GM18868 (cell line): ENCODE measurements around the gene NRG3.

Experiments
- ATAC-seq: cut with Tn5 transposase; IDR thresholded peaks from one replicate; pipeline ENCODE4 v1.9.1; 2021; ENCODE audit warnings: mild to moderate bottlenecking, moderate library complexity; ENCODE audit not compliant: unreplicated experiment

The NRG3 gene

DNA sequence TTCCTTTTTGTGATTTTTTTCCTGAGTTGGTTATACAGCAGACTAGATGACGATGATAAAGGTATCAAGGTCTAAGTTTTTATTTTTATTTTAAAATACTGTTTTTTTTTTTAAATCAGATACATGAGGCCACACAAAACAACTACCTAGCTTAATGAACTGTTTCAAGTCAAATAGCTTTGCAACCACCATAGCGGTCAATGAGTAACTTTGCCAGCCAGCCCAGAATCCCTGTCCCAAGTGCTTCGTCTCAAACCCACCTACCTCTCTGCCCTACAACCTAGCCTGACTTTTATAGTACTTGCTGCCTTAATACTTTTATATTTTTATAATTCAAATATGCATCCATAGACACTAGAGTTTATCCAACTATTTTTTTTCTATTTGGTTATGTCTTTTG lies 676.5 kb downstream of the NRG3 start:
- no peak for ATAC-seq

GRCh38 chr10:82552267-82552666 lies 677.3 kb downstream of the NRG3 start:
- ATAC-seq, result no peak

GRCh38 chr10:82554381-82554780 lies 679.4 kb downstream of the NRG3 start:
- ATAC-seq, result no peak

DNA sequence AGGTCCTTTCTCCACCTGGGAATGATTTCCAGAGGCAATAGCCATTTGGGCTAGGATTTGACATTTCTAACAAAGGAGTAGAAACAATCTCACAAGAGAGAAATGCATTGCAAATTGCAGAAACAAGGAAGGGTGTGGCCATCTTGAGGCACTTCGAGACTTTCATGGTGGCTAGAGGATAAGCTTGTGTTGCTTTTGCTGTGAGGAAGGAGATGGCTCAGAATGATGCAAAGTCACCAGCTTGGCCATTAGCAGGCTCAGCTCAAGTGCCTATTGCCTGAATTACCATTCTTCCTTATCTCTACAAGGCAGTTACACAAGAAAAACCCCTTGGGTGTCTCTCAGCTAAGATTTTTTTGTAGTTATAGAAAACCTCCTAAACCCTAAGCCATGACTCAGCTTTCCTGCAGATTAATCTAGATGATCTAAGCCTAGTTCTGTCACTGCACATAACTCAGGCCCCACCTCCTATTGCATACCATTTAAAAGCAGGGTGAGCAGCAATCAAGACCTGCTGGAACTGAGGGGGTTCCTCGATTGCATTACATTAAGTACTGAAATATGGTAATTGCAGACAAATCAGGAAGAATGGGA lies 683.1 kb downstream of the NRG3 start:
- ATAC-seq, result no peak

DNA sequence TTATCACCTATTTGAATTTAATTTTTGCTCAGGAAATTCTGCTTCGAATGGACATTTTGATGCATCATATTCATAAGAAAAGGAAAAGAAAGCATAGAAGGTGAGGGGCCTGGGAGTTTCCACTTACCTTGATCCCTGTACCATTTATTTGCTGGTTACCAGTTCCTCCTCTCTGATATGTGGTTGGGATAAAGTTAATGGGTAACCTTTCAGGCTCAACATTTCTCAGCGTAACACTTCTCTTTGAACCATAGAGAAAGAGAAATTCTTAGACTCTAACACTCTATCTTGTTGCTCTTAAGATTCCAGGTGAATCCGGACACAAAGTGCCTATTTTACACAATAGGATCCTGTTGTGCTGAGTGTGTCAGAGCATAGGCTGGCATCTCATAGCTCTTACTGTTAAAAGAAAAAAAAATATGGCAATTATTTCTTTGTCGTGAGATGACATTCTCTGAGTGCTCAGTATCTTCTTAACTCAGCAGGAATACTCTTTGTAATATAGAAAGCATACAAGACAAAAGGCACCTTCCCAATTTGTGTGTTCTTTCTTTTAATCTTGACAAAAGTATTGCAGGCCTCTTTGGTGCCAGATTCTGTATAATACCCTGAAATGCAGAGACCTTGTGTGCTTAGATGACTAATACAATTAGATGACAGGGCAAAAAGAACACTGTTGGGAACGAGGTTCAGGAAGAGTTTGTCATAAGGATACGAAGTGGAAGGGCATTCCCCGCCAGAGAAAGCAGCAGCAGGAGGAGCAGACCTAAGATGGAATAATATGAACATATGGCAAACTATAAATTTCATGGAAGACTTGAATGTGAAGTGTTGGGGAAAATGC lies 689.6 kb downstream of the NRG3 start:
- no peak for ATAC-seq

DNA sequence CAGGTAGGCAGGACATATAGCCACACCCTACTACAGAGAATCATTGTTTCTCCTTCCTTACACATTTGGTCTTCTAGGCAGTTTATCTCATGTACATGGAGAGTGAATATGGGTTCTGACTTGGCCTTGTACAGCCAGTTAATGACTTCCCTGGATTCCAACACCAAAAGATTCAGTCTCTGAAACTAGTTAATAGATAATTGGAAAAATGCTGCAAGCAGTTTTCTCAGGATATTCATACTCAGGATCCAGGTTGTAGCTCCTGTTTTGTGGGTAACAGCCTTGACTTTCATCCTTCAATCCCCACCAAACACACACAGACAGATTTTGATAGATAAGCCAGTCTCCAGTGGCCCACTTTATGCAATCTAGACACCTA lies 690.2 kb downstream of the NRG3 start:
- ATAC-seq, result no peak

GRCh38 chr10:82572744-82573143 lies 697.8 kb downstream of the NRG3 start:
- ATAC-seq, result no peak

DNA sequence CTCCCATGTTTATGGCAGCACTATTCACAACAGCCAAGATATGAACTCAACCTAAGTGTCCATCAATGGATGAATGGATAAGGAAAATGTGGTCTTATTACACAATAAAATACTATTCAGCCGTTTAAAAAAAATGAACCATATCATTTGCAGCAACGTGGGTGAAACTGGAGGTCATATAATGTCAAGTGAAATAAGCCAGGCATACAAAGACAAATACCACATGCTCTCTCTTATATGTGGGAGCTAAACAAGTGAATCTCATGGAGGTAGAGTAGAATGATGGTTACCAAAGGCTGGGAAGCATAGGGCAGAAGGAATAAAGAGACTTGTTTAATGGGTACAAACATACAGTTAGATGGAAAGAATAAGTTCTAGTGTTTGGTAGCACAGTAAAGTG lies 699.1 kb downstream of the NRG3 start:
- ATAC-seq, result no peak

DNA sequence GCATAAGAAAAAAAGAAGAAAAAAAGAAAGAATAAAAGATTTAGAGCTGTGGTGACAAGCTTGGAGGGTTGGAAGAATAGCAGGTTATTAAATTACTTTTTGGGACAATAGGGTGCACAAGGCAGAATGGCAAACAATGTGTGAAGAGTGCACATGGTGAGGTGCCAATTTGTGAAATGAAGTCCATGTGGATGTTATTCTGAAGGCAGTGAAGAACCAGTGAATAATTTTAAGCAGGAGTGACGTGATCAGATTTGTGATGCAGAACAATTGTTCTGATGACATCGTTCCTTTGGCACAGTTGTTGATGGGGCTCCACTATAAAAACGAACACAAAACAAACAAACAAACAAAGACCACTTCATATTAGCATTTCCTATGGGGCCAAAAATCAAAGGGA lies 700.3 kb downstream of the NRG3 start:
- no peak for ATAC-seq

DNA sequence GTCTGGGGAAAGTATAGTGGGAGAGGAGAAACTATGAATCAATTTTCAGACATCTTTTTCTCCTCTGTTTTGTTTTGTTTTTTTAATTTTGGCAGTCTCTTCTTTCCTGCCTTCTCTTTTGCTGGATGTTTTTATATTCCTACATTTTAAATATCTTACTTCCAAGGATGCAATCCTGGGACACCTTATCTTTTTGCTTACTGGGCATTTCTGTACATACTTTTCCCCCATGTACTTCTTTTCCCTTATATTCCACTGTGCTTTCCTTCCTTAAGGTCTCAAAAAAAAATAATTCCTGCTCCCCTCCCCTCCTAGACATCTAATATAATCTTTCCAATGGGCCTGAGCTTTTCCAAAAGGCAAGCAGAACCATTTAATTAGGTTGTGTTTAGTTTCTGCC lies 701.1 kb downstream of the NRG3 start:
- no peak for ATAC-seq

DNA sequence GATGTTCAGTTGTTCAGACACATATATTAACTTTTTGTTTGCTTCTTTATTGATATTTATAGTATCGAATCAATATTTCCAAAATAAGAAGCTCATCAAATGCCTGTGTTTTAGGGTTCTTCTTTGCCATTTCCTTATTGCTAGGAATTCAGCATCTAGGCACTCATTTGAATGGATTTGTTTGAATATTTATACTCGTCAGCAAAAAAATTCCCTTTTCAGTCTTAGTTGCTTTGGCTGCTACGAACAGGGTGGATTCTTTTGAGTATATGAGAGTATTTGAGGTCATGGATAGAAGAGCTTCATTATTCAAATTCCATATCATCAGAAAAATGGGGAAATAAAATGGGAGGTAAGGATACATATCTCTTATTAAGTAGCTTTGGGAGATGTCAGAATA lies 706.9 kb downstream of the NRG3 start:
- ATAC-seq, result no peak

- ATAC-seq, result no peak
Observed at GRCh38 chr10:82591421-82591820, 716.4 kb downstream of the NRG3 start.

GRCh38 chr10:82597840-82598239 lies 722.8 kb downstream of the NRG3 start:
- ATAC-seq, result no peak

DNA sequence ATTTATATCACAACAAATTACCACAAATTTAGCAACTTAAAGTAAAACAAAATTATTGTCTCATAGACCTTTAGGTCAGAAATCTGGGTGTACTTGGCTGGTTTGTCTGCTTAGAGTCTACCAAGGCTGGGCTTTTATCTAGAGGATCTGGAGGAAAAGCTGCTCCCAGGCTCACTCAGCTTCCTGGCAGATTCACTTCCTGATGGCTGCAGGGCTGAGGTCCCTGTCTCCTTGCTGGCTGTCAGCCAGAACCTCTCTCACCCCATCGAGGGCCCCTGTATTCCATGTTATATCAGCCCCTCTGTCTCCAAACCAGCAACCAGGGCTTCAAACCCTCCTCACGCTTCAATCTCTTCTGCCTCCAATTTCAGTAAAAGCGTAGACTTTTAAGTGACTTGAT lies 734.9 kb downstream of the NRG3 start:
- no peak for ATAC-seq

DNA sequence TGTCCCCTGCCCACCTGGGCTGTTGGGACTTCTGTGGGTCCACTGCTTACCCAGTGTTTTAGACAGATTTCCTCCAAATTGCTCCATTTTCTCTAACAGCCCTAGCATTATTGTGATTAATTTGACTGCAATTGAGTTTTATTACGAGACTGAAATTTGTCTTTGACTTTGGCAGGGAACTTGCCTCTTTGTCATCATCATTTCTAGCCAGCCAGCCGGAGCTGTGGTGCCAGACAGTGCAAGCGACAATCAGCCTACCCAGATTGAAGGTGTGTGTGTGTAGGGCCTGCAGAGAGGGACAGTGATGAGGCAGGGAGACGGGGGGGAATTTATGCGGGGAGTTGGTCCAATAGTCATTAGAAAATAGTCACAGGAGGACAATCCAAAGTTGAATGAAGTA lies 743.0 kb downstream of the NRG3 start:
- no peak for ATAC-seq

- ATAC-seq, result no peak
Observed at GRCh38 chr10:82621680-82622079, 746.7 kb downstream of the NRG3 start.

GRCh38 chr10:82622479-82622878 lies 747.5 kb downstream of the NRG3 start:
- ATAC-seq, result no peak

GRCh38 chr10:82625512-82626189 lies 750.7 kb downstream of the NRG3 start:
- ATAC-seq, result no peak

- no peak for ATAC-seq
Observed at GRCh38 chr10:82628373-82628772, 753.4 kb downstream of the NRG3 start.

DNA sequence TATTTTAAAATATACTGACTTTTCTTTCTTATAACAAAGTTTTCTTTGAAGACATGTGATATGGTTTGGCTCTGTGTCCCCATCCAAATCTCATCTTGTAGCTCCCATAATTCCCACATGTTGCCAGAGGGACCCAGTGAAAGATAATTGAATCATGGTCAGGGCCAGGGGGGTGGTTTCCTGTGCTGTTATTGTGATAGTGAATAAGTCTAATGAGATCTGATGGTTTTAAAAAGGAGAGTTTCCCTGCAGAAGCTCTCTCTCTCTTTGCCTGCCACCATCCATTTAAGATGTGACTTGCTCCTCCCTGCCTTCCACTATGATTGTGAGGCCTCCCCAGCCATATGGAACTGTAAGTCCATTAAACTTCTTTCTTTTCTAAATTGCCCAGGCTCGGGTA lies 768.1 kb downstream of the NRG3 start:
- ATAC-seq, result no peak

DNA sequence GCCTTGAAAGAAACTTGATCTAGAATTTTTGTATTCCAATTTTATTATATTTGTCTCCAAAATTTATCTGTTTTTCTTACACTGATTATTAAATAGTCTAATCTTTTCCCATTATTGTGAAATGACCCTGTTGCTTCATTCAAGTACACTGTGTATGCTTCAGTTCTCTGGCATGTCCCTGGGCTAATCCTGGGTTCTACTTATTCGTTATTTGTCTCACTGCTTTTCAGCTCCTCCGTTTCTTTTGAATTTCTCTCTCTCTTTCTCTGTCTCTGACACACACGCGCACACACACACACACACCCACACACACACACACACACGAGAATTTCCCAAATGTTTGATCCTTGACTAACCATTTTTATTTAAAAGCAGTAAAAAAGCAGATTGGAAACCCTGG lies 768.6 kb downstream of the NRG3 start:
- ATAC-seq, result no peak

DNA sequence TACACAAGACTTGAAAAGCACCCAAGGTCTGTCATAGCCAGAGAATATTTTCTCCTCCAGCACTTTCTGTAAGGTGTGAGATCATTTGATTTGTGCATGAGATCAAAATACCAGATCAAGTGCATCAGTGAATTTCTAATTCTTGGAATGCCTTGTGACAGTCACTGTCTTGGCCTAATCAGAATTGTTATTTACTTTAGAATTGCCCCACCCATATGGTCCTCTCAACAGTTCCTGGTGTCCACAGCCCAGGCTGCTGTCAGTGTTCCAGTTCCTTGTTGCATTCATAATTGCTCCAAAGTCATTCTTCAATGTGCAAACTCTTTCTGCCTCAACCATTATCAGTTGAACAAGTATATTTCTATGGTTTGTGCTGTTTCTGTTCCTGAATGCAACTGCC lies 770.2 kb downstream of the NRG3 start:
- no peak for ATAC-seq
